Stimulated activated CD4-positive, alpha-beta T cell treated with anti-CD3 and anti-CD28 coated beads, Interleukin-1b, Interleukin-23, amount 100 ng/mL, for 1 hour (primary cell): ENCODE data around the gene IFT25.

ENCODE experiments used
- DNase-seq, 2 donors: peaks; one replicate each; pipeline ENCODE4 v3.0.0-alpha.2; 2020; ENCODE audit warnings: low read depth in 2 of 2

Gene IFT25

DNA sequence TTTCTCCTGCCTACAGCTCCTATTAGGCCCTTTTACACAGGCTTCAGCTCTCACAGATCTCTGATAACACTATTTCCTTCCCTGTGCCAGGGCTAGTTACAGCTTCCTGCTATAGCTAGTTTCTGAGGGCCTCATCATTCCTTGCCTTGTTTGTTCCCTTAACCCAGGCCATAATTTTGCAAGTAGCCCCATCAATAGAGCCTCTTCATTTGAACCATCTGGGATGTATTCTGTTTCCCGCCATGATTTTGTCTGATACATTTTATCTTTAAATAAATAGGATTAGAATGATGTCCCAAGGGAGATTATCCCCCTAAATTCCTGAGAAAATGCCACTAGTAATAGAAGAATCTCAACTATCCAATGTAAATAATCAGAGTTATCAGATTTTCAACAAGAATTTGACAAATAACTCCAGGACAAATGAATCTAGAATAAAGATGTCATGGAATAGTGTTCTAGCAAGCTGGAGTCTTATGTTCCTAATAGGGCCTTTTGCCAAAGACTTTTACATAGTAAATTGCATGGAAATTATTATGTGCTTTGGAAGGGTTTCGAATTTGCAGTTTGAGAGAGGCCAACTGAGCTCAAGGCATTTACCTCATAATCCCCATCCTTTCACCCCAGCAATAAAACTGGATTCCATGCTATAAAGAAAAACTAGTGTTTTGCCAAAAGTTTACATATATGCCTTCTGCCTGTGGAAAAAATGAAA, 16.1 kb downstream of the IFT25 start:
- DNase-seq, result no peak

DNA sequence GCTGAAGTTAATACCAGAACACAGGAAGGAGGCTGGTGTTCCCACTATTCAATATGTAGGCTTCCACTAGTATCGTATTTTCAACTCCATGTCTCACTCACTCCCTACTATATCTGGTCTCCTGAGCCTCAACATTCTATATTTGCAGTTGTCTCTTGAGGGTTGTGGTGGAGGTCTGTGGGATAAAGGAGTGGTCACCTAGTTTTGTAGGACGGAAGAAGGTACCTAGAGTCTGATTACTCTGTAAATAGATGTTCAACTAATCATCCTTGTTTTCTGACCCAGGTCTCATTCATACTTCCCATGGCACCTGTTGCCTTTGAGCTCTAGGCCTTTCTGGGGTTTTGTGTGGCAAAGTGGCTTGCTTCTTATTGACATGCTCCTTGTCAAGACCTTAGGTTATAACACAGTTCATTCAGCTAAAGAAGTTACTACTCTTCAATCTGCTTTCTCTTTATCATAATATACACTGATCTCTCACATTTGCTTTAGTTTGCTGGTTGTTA, 18.1 kb downstream of the IFT25 start:
- no peak for DNase-seq

DNA sequence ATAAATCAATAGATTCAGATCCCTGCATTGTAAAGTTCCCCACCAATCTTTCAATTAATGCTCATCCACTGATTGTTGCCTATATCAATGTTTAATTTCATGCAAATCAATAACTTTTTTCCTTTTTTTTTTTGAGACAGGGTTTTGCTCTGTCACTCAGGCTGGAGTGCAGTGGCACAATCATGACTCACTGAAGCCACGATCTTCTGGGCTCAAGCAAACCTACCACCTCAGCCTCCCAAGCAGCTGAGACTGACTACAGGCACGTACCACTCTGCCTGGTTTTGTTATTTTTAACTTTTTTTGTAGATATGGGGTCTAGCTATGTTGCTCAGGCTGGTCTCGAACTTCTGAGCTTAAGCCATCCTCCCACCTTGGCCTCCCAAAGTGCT, 25.8 kb downstream of the IFT25 start:
- no peak for DNase-seq

DNA sequence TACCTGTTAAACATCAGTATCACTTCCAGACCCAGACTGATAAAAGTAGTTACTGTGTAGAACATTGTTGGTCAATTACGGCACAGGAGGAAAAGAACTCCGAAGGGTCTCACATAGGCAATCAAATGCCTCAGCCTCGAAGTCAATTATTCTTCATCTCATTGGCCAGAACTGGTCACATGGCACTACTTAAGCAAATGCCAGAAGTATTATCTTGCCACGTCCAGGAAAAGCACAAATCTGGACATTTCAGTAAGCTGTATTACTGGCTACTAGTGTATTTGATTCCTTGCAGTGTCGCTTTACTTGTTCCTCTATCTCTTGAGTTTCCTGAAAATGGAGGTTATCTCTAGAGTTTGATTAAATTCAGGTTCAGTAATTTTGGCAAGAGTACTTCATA, 27.2 kb downstream of the IFT25 start:
- no peak for DNase-seq

- DNase-seq, result no peak
Observed at GRCh38 chr1:53913352-53914033, 32.0 kb downstream of the IFT25 start.

DNA sequence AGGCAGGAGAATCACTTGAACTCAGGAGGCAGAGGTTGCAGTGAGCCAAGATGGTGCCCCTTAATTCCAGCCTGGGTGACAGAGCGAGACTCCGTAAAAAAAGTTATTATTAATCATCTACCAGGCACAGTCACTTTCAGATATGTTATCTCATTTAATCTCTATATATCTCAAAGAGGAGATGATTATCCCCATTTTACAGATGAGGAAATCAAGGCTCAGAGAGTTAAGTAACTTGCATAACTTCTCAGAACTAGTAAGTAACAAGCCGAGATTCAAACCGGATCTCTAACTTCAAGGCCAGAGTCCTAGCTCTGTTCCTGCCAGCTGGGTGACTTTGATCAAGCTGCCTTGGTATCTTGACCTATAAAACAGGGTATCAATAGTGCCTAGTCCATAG, 34.1 kb downstream of the IFT25 start:
- no peak for DNase-seq

DNA sequence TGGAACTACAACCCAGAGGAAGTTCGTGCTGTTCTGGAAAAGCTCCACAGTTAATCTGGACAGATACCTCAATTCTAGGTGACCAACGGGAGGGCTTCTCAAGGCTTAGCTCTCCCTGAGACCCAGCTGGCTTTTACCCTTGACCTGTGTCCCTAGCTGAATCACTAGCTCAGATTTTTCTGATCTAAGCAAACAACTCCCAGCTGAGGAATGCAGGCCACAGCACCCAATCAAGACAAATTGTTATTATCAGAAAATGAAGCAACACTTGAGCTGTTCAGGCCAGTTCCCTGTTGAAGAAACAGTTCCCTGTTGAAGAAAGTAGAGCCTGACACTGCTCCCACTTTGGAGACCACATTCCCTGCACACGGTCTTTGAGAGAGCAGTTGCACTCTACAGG, 35.6 kb downstream of the IFT25 start:
- DNase-seq, result no peak

- DNase-seq, result no peak
Observed at GRCh38 chr1:53906121-53906520, 39.4 kb downstream of the IFT25 start.

GRCh38 chr1:53905509-53905908, 40.0 kb downstream of the IFT25 start:
- no peak for DNase-seq

DNA sequence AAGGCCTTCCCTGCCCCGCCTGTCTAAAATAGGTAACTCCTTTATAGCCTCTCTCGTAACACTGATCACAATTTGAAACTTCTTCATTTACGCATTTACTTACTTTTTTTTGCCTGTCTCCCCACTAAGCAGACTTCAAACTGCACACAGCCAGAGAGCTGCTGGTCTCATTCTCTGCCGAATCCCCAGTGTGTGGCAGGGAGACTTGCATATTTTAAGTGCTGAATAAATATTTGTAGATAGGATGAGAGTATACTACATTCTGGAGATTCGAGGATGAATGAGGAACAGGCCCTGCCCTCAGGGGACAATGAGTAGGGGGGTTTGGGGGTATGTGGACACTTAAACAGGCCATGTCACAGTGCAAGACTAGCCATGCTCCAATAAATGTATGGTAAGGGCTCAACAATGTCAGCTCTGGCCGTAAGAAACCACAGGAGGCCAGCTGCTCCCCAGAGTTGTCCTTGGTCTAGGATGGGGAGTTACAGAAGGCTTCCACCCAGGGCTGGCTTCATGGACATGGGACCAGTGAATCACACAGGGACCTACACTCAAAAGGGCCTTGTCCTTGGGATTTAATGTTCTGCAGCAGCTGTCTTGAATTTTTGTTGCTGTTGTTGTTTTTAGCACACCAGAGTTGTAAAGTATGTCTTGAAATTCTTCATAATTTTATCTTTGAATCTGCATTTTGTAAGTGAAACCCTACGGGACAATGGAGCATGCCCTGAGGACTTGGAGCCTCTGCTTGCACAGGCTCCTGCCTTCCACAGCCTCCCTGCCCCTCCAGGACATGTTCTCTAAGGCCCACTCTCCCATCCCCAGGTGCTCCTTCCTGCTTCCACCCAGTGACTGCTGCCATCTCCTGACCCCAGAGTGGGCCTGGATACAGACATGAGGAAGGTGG, 43.0 kb downstream of the IFT25 start:
- no peak for DNase-seq

GRCh38 chr1:53899708-53900107, 45.8 kb downstream of the IFT25 start:
- no peak for DNase-seq

DNA sequence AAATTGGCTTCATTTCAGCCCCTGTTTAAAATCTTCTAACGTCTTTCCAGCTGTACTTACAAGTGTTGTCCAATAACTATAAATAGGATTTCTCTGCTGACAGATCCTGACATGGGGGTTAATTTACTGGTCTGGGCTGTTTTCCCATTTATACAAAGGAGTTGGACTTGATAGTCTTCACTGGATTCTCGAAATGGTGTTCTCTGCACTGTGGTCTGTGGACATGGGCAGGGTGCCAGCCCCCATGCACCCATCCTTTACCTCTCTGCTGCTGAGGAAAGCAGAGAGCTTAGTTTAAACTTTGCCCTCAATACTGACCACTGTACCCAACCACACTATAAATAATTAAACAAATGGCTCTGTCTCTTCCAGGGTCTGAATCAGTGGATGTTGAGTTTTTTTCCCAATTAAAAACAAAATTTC, 46.3 kb downstream of the IFT25 start:
- no peak for DNase-seq

GRCh38 chr1:53896635-53897229, 48.8 kb downstream of the IFT25 start:
- no peak for DNase-seq

DNA sequence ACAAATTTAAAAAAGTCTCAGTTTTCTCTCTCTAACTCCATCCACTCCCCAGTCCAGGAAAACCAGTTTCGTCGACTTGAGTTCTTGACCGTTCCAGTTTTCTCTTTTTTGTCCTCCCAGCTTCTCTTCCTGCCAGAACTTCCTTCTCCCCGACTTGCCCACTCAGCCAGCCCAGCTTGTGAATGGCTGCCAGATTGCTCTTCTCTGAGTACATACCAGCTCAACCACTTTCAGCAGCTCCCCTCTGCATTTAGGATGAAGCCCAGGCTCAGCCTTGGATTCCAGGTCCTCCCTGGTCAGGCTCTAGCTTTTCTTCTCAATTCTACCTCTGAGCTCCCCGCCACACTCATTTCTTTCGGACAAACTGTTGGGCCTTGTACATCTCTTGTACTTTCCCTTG, 50.1 kb downstream of the IFT25 start:
- DNase-seq, result no peak

GRCh38 chr1:53894644-53895043, 50.9 kb downstream of the IFT25 start:
- no peak for DNase-seq

DNA sequence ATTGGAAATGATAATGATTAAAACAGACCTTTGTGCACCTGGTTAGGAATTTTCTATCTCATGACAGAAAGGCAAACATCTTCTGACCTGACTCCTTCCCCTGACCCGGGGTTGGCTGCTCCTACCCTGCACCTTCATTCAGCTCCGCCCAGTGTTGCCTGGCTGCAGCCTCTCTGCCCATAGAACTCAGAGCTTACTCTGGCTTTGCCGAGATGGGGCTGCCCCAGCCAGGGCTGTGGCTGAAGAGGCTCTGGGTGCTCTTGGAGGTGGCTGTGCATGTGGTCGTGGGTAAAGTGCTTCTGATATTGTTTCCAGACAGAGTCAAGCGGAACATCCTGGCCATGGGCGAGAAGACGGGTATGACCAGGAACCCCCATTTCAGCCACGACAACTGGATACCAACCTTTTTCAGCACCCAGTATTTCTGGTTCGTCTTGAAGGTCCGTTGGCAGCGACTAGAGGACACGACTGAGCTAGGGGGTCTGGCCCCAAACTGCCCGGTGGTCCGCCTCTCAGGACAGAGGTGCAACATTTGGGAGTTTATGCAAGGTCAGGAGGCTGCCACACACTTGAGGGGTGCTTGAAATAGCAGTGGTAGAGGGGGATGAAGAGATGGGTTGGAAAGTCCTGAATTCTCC, 51.4 kb downstream of the IFT25 start, which contains the start of gene DIO1:
DIO1 (plus strand) TSS at position 189 of the 638 bp plus-strand sequence; CDS start at position 213, 24 bp downstream.
- no peak for DNase-seq

DNA sequence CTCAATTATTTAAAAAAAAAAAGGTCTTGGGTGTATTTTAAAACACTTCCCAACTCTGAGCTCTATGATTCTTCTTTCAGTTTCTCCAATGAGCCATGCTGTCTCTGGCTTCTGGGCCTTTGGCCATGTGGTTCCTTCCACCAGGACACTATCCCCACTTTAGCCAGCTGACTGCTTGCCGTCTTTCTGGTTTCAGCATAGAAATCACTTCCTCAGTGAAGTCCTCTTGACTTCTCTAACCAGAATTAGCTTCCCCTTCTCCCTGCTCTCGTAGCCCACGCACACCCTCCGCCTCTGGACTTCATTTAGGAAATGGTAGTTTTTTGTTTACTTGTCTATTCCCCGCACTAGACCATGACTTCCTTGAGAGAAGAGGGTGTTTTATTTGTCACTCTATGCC, 52.6 kb downstream of the IFT25 start:
- DNase-seq, result no peak

GRCh38 chr1:53891678-53892077, 53.8 kb downstream of the IFT25 start:
- DNase-seq, result no peak

GRCh38 chr1:53891018-53891417, 54.5 kb downstream of the IFT25 start:
- no peak for DNase-seq

DNA sequence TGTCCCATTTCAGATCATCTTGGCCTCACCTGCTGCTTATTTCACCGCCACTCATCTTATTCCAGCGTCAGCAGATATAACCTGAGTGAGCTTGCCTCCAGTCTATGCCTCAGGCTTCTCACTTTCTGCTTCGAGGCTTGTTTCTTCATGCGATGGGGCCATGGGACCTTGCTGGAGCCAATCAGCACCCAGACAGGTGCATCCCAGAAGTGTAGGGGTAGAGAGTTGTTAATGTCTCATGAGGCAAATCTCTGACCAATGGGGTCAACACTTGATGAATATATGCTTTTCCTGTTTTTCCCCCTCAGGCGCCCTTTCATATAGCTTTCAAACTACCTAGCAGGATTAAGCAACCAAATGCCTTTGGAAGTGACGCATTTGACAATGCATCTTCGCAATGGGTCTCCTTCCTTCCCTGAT, 55.0 kb downstream of the IFT25 start:
- DNase-seq, result no peak
